OCI-LY1 (cell line): ENCODE data around the gene GRHPR.

Experiments used
- H2AFZ ChIP-seq: fragments of 200-600 bp; sonication (generic), shearing (Covaris generic); 2 replicates; pipeline ENCODE4 v1.6.0; 2014; ENCODE audit warnings: antibody characterized with exemption, mild to moderate bottlenecking, low read length
- H3F3A ChIP-seq: fragments of 200-600 bp; sonication (generic), shearing (Covaris generic); 2 replicates; pipeline ENCODE4 v1.6.0; 2014; ENCODE audit warnings: mild to moderate bottlenecking, antibody characterized with exemption, low read length, moderate library complexity; ENCODE audit not compliant: insufficient read depth
- H3K27ac ChIP-seq: fragments of 200-600 bp; sonication (generic); 2 replicates; pipeline ENCODE4 v1.5.1; 2014; ENCODE audit warnings: low read length, mixed run types, mild to moderate bottlenecking, low read depth; ENCODE audit not compliant: poor library complexity, severe bottlenecking
- H3K27me3 ChIP-seq: fragments of 200-600 bp; sonication (generic); 2 replicates; pipeline ENCODE4 v1.6.0; 2014; ENCODE audit warnings: antibody characterized with exemption, mild to moderate bottlenecking, low read length, moderate library complexity; ENCODE audit not compliant: insufficient read depth
- H3K36me3 ChIP-seq: fragments of 200-600 bp; sonication (generic); 2 replicates; pipeline ENCODE4 v1.6.1; 2014; ENCODE audit warnings: mild to moderate bottlenecking, antibody characterized with exemption, low read length, moderate library complexity, mixed read lengths; ENCODE audit not compliant: insufficient read depth
- H3K4me1 ChIP-seq: fragments of 200-600 bp; sonication (generic); 2 replicates; pipeline ENCODE4 v1.5.1; 2014; ENCODE audit warnings: mild to moderate bottlenecking, low read length, moderate library complexity; ENCODE audit not compliant: insufficient read depth, severe bottlenecking
- H3K4me2 ChIP-seq: fragments of 200-600 bp; sonication (generic), shearing (Covaris generic); 2 replicates; pipeline ENCODE4 v1.6.1; 2014; ENCODE audit warnings: low read length
- H3K4me3 ChIP-seq: fragments of 200-600 bp; sonication (generic); 2 replicates; pipeline ENCODE4 v1.5.1; 2014; ENCODE audit warnings: low read length, low read depth, mild to moderate bottlenecking, mixed read lengths; ENCODE audit not compliant: poor library complexity, severe bottlenecking
- H3K79me2 ChIP-seq: fragments of 200-600 bp; shearing (Covaris generic); 2 replicates; pipeline ENCODE4 v1.6.1; 2016; ENCODE audit warnings: mixed run types, low read length, mixed read lengths; ENCODE audit not compliant: insufficient read depth
- H3K9ac ChIP-seq: fragments of 200-600 bp; sonication (generic), shearing (Covaris generic); 2 replicates; pipeline ENCODE4 v1.6.1; 2014; ENCODE audit warnings: mild to moderate bottlenecking, low read length, mixed read lengths
- H3K9me2 ChIP-seq: fragments of 200-600 bp; sonication (generic), shearing (Covaris generic); 2 replicates; pipeline ENCODE4 v1.6.1; 2014; ENCODE audit warnings: low read depth, mild to moderate bottlenecking, low read length, mixed read lengths
- H3K9me3 ChIP-seq: fragments of 200-600 bp; shearing (Covaris generic); 2 replicates; pipeline ENCODE4 v1.6.1; 2014; ENCODE audit warnings: low read length, mixed read lengths
- H4K20me1 ChIP-seq: fragments of 200-600 bp; sonication (generic), shearing (Covaris generic); 2 replicates; pipeline ENCODE4 v1.6.0; 2016; ENCODE audit warnings: mild to moderate bottlenecking, low read length; ENCODE audit not compliant: insufficient read depth
- CTCF ChIP-seq: fragments of 200-600 bp; sonication (generic), shearing (Covaris generic); IDR thresholded peaks from 2 replicates; pipeline ENCODE4 v1.5.1; 2017; ENCODE audit warnings: mild to moderate bottlenecking, antibody characterized with exemption, low read length, moderate library complexity, mixed read lengths
- EZH2 ChIP-seq: fragments of 200-600 bp; sonication (generic), shearing (Covaris generic); IDR thresholded peaks from 2 replicates; pipeline ENCODE4 v1.8.0; 2017; ENCODE audit warnings: borderline replicate concordance, mixed run types, mild to moderate bottlenecking, antibody characterized with exemption, low read length, moderate library complexity, mixed read lengths

The GRHPR gene

GRCh38 chr9:37417252-37417803 is 5.2 kb upstream of the GRHPR start:
- no peaks in the 10 kb centered on the region for H4K20me1 ChIP-seq
- no peaks in the 10 kb centered on the region for H3K27me3 ChIP-seq
- no peaks in the 10 kb centered on the region for H3K9me2 ChIP-seq
- H3K27ac ChIP-seq = peak overlapping the region; percentile 100
- no peak overlapping the region for H3K4me3 ChIP-seq
- TF ChIP-seq CTCF (no peak), EZH2 (no peak)
- H3K79me2 ChIP-seq = peaks cover 4% of the 10 kb centered on the region
- H2AFZ ChIP-seq = no peak overlapping the region
- no peaks in the 10 kb centered on the region for H3K36me3 ChIP-seq
- H3K9ac ChIP-seq = peak overlapping the region; percentile 55
- peak overlapping the region; percentile 34; the same call in 1 of the 2 replicates for H3K4me2 ChIP-seq
- H3F3A ChIP-seq = 0 out of 2 replicates have a peak, but pooled peaks cover 3% of the 10 kb centered on the region
- no peaks in the 10 kb centered on the region for H3K9me3 ChIP-seq
- H3K4me1 ChIP-seq = peaks cover 98% of the 10 kb centered on the region

GRCh38 chr9:37417857-37418618 is 4.5 kb upstream of the GRHPR start:
- peak overlapping the region; percentile 55 for H3K9ac ChIP-seq
- H3K4me2 ChIP-seq = peak overlapping the region; percentile 34; the same call in 1 of the 2 replicates
- no peak overlapping the region for H2AFZ ChIP-seq
- H3K9me2 ChIP-seq = no peaks in the 10 kb centered on the region
- H3K9me3 ChIP-seq = no peaks in the 10 kb centered on the region
- H3F3A ChIP-seq = 0 out of 2 replicates have a peak, but pooled peaks cover 3% of the 10 kb centered on the region
- H3K4me3 ChIP-seq = peak overlapping the region; percentile 1
- no peaks in the 10 kb centered on the region for H3K27me3 ChIP-seq
- H3K36me3 ChIP-seq = no peaks in the 10 kb centered on the region
- peaks cover 91% of the 10 kb centered on the region for H3K4me1 ChIP-seq
- peak overlapping the region; percentile 100 for H3K27ac ChIP-seq
- peaks cover 10% of the 10 kb centered on the region for H3K79me2 ChIP-seq
- TF ChIP-seq EZH2 (no peak), CTCF (no peak)
- no peaks in the 10 kb centered on the region for H4K20me1 ChIP-seq

GRCh38 chr9:37419204-37419603 is 3.3 kb upstream of the GRHPR start:
- Histone ChIP-seq H3K9me3 (no peaks in the 10 kb centered on the region), H3K79me2 (peaks cover 21% of the 10 kb centered on the region), H3F3A (0 out of 2 replicates have a peak, but pooled peaks cover 3% of the 10 kb centered on the region), H3K27ac (peak overlapping the region; percentile 100), H3K27me3 (no peaks in the 10 kb centered on the region), H3K9me2 (no peaks in the 10 kb centered on the region), H3K9ac (no peak overlapping the region), H3K4me2 (no peak overlapping the region), H2AFZ (no peak overlapping the region), H3K4me1 (peaks cover 91% of the 10 kb centered on the region), H4K20me1 (no peaks in the 10 kb centered on the region), H3K4me3 (no peak overlapping the region), H3K36me3 (peaks cover 8% of the 10 kb centered on the region; the same call in 1 of the 2 replicates)
- TF ChIP-seq EZH2 = no peak
- no peak for TF ChIP-seq CTCF
